GM23248 (cell line): ENCODE measurements around the gene LTB. TPM values are rescaled to one million over a fixed set of nuclear protein-coding genes. Genes with fewer than 3 reads are reported as not detected.

Experiments used
- DNase-seq: peaks from one replicate; pipeline ENCODE4 v3.0.0-alpha.2; 2015
- H2AFZ ChIP-seq: fragments of 200-600 bp; sonication (generic); 2 replicates; pipeline ENCODE4 v1.6.1; 2016; ENCODE audit warnings: antibody characterized with exemption
- H3F3A ChIP-seq: fragments of 200-600 bp; sonication (generic); 2 replicates; pipeline ENCODE4 v1.6.1; 2016; ENCODE audit warnings: mild to moderate bottlenecking, antibody characterized with exemption, mixed run types; ENCODE audit not compliant: insufficient read depth
- H3K27ac ChIP-seq: fragments of 200-600 bp; sonication (generic); 2 replicates; pipeline ENCODE4 v1.5.1; 2016; ENCODE audit warnings: mild to moderate bottlenecking
- H3K27me3 ChIP-seq: fragments of 200-600 bp; sonication (generic); replicated peaks from 2 replicates; pipeline ENCODE4 v1.6.1; 2016; ENCODE audit warnings: mild to moderate bottlenecking; ENCODE audit not compliant: insufficient read depth
- H3K36me3 ChIP-seq: fragments of 200-600 bp; sonication (generic); 2 replicates; pipeline ENCODE4 v1.6.1; 2016; ENCODE audit warnings: low read depth, mild to moderate bottlenecking
- H3K4me1 ChIP-seq: fragments of 200-600 bp; sonication (generic); 2 replicates; pipeline ENCODE4 v1.6.1; 2016; ENCODE audit warnings: mild to moderate bottlenecking; ENCODE audit not compliant: insufficient read depth
- H3K4me2 ChIP-seq: fragments of 200-600 bp; sonication (generic); one replicate; pipeline ENCODE4 v1.6.1; 2016; ENCODE audit warnings: mild to moderate bottlenecking; ENCODE audit not compliant: unreplicated experiment
- H3K4me3 ChIP-seq: fragments of 200-600 bp; sonication (generic); 2 replicates; pipeline ENCODE4 v1.5.1; 2016; ENCODE audit warnings: mild to moderate bottlenecking
- H3K79me2 ChIP-seq: fragments of 200-600 bp; sonication (generic); 2 replicates; pipeline ENCODE4 v1.6.1; 2016; ENCODE audit warnings: mild to moderate bottlenecking; ENCODE audit not compliant: insufficient read depth
- H3K9ac ChIP-seq: fragments of 200-600 bp; sonication (generic); 2 replicates; pipeline ENCODE4 v1.6.1; 2016; ENCODE audit warnings: mild to moderate bottlenecking
- H3K9me2 ChIP-seq: fragments of 200-600 bp; sonication (generic); 2 replicates; pipeline ENCODE4 v1.6.1; 2016; ENCODE audit warnings: mixed run types, mild to moderate bottlenecking, moderate library complexity; ENCODE audit not compliant: insufficient read depth
- H3K9me3 ChIP-seq: fragments of 200-600 bp; sonication (generic); one replicate; pipeline ENCODE4 v1.6.1; 2017; ENCODE audit warnings: low read depth
- H4K20me1 ChIP-seq: fragments of 200-600 bp; sonication (generic); 2 replicates; pipeline ENCODE4 v1.6.0; 2016; ENCODE audit not compliant: insufficient read depth
- EZH2 ChIP-seq: fragments of 200-600 bp; sonication (generic); IDR thresholded peaks from 2 replicates; pipeline ENCODE4 v1.6.1; 2018; ENCODE audit warnings: antibody characterized with exemption, mild to moderate bottlenecking; ENCODE audit not compliant: insufficient read depth, poor library complexity, severe bottlenecking
- EZH2phosphoT487 ChIP-seq: fragments of 200-600 bp; sonication (generic); IDR thresholded peaks from 2 replicates; pipeline ENCODE4 v1.6.1; 2018; ENCODE audit warnings: antibody characterized with exemption, moderate library complexity, mild to moderate bottlenecking, low read depth; ENCODE audit not compliant: insufficient read depth
- WGBS, 2 experiments: methylation state at CpG; one replicate each; pipeline ENCODE4 v1.1.6; 2015 to 2017; ENCODE audit warnings: low lambda C conversion rate in 2 of 2, low coverage in 1 of 2; ENCODE audit errors: missing lambda C conversion rate in 2 of 2; 5-methylcytosine and 5-hydroxymethylcytosine counted together
- in situ Hi-C: fragments of 300-500 bp; cut with MboI; formaldehyde crosslinking; loops from 2 replicates; pipeline ENCODE4 v1.15.0; 2020
- polyA plus RNA-seq: library from polyadenylated mRNA; unstranded; fragments of >200 nt; fragmentation: Nextera tagmentation; extraction: Ambion mirVana; gene quantifications from 2 replicates; pipeline ENCODE4 v1.2.1, GENCODE V29; 2016
- total RNA-seq: library from RNA; depleted of rRNA; stranded (reverse); fragments of >200 nt; shearing (Covaris generic); gene quantifications from 2 replicates; pipeline ENCODE4 v1.2.3, GENCODE V29; 2014

The LTB gene
- total and polyA plus RNA-seq, 2 experiments from 2014 or later, result not detected

- Histone ChIP-seq H3K9ac (peak overlapping the region; percentile 31; the same call in 1 of the 2 replicates), H3F3A (peaks cover 50% of the 10 kb centered on the region), H3K27ac (peak overlapping the region; percentile 58), H3K9me3 (no peaks in the 10 kb centered on the region), H3K79me2 (no peaks in the 10 kb centered on the region), H3K36me3 (no peaks in the 10 kb centered on the region; the same call in 1 of the 2 replicates), H3K27me3 (no peaks in the 10 kb centered on the region), H2AFZ (no peak overlapping the region), H4K20me1 (no peaks in the 10 kb centered on the region), H3K4me3 (no peak overlapping the region), H3K4me1 (peaks cover 41% of the 10 kb centered on the region), H3K4me2 (peak overlapping the region; percentile 65), H3K9me2 (no peaks in the 10 kb centered on the region)
- TF ChIP-seq EZH2phosphoT487 (no peak), EZH2 (no peak)
- DNase-seq, result no peak
- in situ Hi-C loops, result no loop called here
Measured at GRCh38 chr6:31560697-31561058, 21.5 kb downstream of the LTB start.

- H3K9me3 ChIP-seq, result no peaks in the 10 kb centered on the region
- H3K4me3 ChIP-seq, result peak overlapping the region; percentile 16; the same call in 1 of the 2 replicates
- WGBS, 2 experiments, result 75 to 78% methylated on average over 7 of the region's 7 CpGs
- H3K4me1 ChIP-seq, result peaks cover 41% of the 10 kb centered on the region
- peak overlapping the region; percentile 58 for H3K27ac ChIP-seq
- H2AFZ ChIP-seq, result no peak overlapping the region
- H3K27me3 ChIP-seq, result no peaks in the 10 kb centered on the region
- H4K20me1 ChIP-seq, result no peaks in the 10 kb centered on the region
- H3K4me2 ChIP-seq, result peak overlapping the region; percentile 65
- in situ Hi-C loops, result no loop called here
- DNase-seq, result peak; percentile 75
- TF ChIP-seq EZH2, result no peak
- TF ChIP-seq EZH2phosphoT487, result no peak
- H3K79me2 ChIP-seq, result peaks cover 4% of the 10 kb centered on the region; the same call in 1 of the 2 replicates
- H3F3A ChIP-seq, result peaks cover 50% of the 10 kb centered on the region
- no peaks in the 10 kb centered on the region; the same call in 1 of the 2 replicates for H3K36me3 ChIP-seq
- peak overlapping the region; percentile 31; the same call in 1 of the 2 replicates for H3K9ac ChIP-seq
- H3K9me2 ChIP-seq, result no peaks in the 10 kb centered on the region
Measured at GRCh38 chr6:31559958-31560696, 22.1 kb downstream of the LTB start.

GRCh38 chr6:31559606-31559957, 22.6 kb downstream of the LTB start:
- H3K27ac ChIP-seq, result peak overlapping the region; percentile 58
- H4K20me1 ChIP-seq, result no peaks in the 10 kb centered on the region
- peaks cover 4% of the 10 kb centered on the region; the same call in 1 of the 2 replicates for H3K36me3 ChIP-seq
- H3F3A ChIP-seq, result peaks cover 50% of the 10 kb centered on the region
- H3K27me3 ChIP-seq, result no peaks in the 10 kb centered on the region
- no peak for DNase-seq
- in situ Hi-C loops, result no loop called here
- 86 to 92% methylated on average over 4 of the region's 4 CpGs for WGBS, 2 experiments
- peak overlapping the region; percentile 31; the same call in 1 of the 2 replicates for H3K9ac ChIP-seq
- peaks cover 41% of the 10 kb centered on the region for H3K4me1 ChIP-seq
- H3K9me3 ChIP-seq, result no peaks in the 10 kb centered on the region
- H2AFZ ChIP-seq, result no peak overlapping the region
- no peaks in the 10 kb centered on the region for H3K9me2 ChIP-seq
- peaks cover 9% of the 10 kb centered on the region for H3K79me2 ChIP-seq
- H3K4me2 ChIP-seq, result peak overlapping the region; percentile 65
- TF ChIP-seq EZH2, result no peak
- TF ChIP-seq EZH2phosphoT487, result no peak
- H3K4me3 ChIP-seq, result no peak overlapping the region

- 73 to 77% methylated on average over 12 to 14 of the region's 14 CpGs for WGBS, 2 experiments
- DNase-seq, result peak; percentile 44
- in situ Hi-C loops, result no loop called here
- TF ChIP-seq EZH2, result no peak
- no peak for TF ChIP-seq EZH2phosphoT487
- H3K4me2 ChIP-seq, result peak overlapping the region; percentile 65
- peaks cover 41% of the 10 kb centered on the region for H3K4me1 ChIP-seq
- H3K27ac ChIP-seq, result peak overlapping the region; percentile 58
- H3K9me2 ChIP-seq, result no peaks in the 10 kb centered on the region
- H3K4me3 ChIP-seq, result no peak overlapping the region
- peaks cover 14% of the 10 kb centered on the region for H3K79me2 ChIP-seq
- no peaks in the 10 kb centered on the region for H3K9me3 ChIP-seq
- H3K27me3 ChIP-seq, result no peaks in the 10 kb centered on the region
- H4K20me1 ChIP-seq, result no peaks in the 10 kb centered on the region
- peaks cover 10% of the 10 kb centered on the region; the same call in 1 of the 2 replicates for H3K36me3 ChIP-seq
- peaks cover 49% of the 10 kb centered on the region for H3F3A ChIP-seq
- H3K9ac ChIP-seq, result 0 out of 2 replicates have a peak overlapping the region, but pooled peaks have one; percentile 6
- no peak overlapping the region for H2AFZ ChIP-seq
Measured at GRCh38 chr6:31558631-31559500, 23.4 kb downstream of the LTB start.
